ENCODE results near the gene ANKRD50.

DNA sequence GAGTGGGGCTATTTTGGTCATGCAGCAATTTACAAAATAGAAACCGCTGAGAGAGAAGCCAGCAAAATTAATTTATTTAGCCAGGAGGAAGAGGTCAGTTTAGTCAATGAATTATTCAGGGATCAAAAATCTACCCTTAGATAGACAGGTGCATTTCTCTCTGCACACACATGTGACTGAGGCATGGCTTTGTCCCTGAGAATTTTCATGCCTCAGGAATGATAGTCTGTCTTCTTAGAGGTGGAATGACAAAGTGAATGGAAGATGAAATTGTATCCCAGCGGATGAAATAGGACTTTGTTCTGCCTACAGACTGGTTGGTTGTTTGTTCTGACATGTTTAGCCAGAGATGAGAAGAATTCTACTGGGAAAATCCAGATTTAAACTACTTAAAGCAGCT, 46.0 kb downstream of the ANKRD50 start:
- TF ChIP-seq ZBTB7A (IDR thresholded peaks at IDR 0.05; ENCODE audit: low read depth) = no peak
- no peak for TF ChIP-seq TAF1 (IDR thresholded peaks at IDR 0.05; ENCODE audit: low read depth)
- no peak for TF ChIP-seq FOXM1 (IDR thresholded peaks at IDR 0.05; ENCODE audit: borderline replicate concordance, low read depth)
- TF ChIP-seq, protein P1, sequence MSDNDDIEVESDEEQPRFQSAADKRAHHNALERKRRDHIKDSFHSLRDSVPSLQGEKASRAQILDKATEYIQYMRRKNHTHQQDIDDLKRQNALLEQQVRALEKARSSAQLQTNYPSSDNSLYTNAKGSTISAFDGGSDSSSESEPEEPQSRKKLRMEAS (IDR thresholded peaks at IDR 0.05) = no peak
- TF ChIP-seq EP300 (IDR thresholded peaks at IDR 0.05; ENCODE audit: borderline replicate concordance) = no peak
- TF ChIP-seq RAD21 (IDR thresholded peaks at IDR 0.05; ENCODE audit: low read depth) = no peak
- TF ChIP-seq, protein P2, sequence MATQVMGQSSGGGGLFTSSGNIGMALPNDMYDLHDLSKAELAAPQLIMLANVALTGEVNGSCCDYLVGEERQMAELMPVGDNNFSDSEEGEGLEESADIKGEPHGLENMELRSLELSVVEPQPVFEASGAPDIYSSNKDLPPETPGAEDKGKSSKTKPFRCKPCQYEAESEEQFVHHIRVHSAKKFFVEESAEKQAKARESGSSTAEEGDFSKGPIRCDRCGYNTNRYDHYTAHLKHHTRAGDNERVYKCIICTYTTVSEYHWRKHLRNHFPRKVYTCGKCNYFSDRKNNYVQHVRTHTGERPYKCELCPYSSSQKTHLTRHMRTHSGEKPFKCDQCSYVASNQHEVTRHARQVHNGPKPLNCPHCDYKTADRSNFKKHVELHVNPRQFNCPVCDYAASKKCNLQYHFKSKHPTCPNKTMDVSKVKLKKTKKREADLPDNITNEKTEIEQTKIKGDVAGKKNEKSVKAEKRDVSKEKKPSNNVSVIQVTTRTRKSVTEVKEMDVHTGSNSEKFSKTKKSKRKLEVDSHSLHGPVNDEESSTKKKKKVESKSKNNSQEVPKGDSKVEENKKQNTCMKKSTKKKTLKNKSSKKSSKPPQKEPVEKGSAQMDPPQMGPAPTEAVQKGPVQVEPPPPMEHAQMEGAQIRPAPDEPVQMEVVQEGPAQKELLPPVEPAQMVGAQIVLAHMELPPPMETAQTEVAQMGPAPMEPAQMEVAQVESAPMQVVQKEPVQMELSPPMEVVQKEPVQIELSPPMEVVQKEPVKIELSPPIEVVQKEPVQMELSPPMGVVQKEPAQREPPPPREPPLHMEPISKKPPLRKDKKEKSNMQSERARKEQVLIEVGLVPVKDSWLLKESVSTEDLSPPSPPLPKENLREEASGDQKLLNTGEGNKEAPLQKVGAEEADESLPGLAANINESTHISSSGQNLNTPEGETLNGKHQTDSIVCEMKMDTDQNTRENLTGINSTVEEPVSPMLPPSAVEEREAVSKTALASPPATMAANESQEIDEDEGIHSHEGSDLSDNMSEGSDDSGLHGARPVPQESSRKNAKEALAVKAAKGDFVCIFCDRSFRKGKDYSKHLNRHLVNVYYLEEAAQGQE (IDR thresholded peaks at IDR 0.05; ENCODE audit: low read depth) = no peak
- TF ChIP-seq, protein P3, sequence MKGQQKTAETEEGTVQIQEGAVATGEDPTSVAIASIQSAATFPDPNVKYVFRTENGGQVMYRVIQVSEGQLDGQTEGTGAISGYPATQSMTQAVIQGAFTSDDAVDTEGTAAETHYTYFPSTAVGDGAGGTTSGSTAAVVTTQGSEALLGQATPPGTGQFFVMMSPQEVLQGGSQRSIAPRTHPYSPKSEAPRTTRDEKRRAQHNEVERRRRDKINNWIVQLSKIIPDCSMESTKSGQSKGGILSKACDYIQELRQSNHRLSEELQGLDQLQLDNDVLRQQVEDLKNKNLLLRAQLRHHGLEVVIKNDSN (IDR thresholded peaks at IDR 0.05) = no peak
- no peak for TF ChIP-seq TEAD4 (IDR thresholded peaks at IDR 0.05)
- no peak for TF ChIP-seq CEBPB (IDR thresholded peaks at IDR 0.05)
- TF ChIP-seq EGR1 (IDR thresholded peaks at IDR 0.05) = no peak
- no peak for TF ChIP-seq YY1 (IDR thresholded peaks at IDR 0.05; ENCODE audit: low read depth)
- no peak for TF ChIP-seq TCF12 (IDR thresholded peaks at IDR 0.05; ENCODE audit: low read depth)
- no peak for TF ChIP-seq CREB1 (IDR thresholded peaks at IDR 0.05; ENCODE audit: low read depth)

Measured in Ishikawa (cell line).